Kidney epithelial cell (primary cell): ENCODE data around the gene GTPBP1. TPM values are rescaled to one million over a fixed set of nuclear protein-coding genes. Genes with fewer than 3 reads are reported as not detected.

Source experiments
- DNase-seq: peaks from one replicate; pipeline ENCODE4 v3.0.0-alpha.2; 2010; ENCODE audit warnings: low read depth
- H3K27me3 ChIP-seq: 2 replicates; pipeline ENCODE4 v1.6.0; 2011; ENCODE audit warnings: low read length; ENCODE audit not compliant: control insufficient read depth, insufficient read depth
- H3K36me3 ChIP-seq: 2 replicates; pipeline ENCODE4 v1.5.1; 2011; ENCODE audit warnings: low read length; ENCODE audit not compliant: control insufficient read depth, insufficient read depth
- H3K4me3 ChIP-seq: 2 replicates; pipeline ENCODE4 v1.5.1; 2011; ENCODE audit warnings: low read depth, mild to moderate bottlenecking, control low read depth, low read length
- total RNA-seq: library from RNA; depleted of rRNA; stranded (reverse); fragments of >200 nt; gene quantifications from 2 replicates; pipeline ENCODE4 v1.2.3, GENCODE V29; 2015
- TF ChIP-seq, protein P1 (sequence below): IDR thresholded peaks from 2 replicates; pipeline ENCODE4 v1.5.1; 2011; ENCODE audit warnings: mild to moderate bottlenecking, moderate library complexity, low read length, control low read depth, inconsistent platforms; ENCODE audit not compliant: insufficient read depth, poor library complexity, severe bottlenecking

Gene GTPBP1
- total RNA-seq, 1 donor from 2014 or later, result 33.0 TPM

DNA sequence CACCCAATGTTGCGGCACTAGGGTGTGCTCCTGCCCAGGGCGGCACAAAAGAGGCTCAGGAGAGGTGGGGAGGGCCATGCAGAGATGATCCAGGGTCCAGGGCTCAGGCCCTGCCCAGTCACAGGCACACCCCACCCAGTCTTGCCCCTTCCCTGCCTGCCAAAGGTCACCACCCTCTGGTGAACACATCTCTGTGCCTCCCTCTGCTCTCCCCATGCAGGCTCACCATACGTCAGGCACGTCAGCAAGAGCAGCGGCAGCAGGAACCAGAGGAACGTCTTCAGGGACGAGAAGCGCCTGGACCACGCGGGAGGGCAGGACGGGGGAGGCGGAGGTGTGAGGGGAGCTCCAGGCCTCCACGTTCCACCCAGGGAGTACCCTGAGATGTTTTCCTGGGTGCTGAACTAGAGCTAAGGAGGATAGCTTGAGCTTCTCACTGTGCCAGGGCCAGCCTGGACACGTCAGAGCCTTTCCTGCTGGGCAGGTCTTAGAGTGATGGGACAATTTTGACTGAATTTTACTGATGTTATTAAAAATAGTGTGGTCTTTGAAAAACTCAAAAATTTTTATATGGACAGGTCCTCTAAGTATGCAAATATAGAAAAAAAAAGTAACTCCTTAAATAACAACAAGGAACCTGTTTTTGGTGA lies 42.9 kb downstream of the GTPBP1 start:
- peaks cover 7% of the 10 kb centered on the region for H3K36me3 ChIP-seq
- no peaks in the 10 kb centered on the region for H3K27me3 ChIP-seq
- TF ChIP-seq, protein P1, sequence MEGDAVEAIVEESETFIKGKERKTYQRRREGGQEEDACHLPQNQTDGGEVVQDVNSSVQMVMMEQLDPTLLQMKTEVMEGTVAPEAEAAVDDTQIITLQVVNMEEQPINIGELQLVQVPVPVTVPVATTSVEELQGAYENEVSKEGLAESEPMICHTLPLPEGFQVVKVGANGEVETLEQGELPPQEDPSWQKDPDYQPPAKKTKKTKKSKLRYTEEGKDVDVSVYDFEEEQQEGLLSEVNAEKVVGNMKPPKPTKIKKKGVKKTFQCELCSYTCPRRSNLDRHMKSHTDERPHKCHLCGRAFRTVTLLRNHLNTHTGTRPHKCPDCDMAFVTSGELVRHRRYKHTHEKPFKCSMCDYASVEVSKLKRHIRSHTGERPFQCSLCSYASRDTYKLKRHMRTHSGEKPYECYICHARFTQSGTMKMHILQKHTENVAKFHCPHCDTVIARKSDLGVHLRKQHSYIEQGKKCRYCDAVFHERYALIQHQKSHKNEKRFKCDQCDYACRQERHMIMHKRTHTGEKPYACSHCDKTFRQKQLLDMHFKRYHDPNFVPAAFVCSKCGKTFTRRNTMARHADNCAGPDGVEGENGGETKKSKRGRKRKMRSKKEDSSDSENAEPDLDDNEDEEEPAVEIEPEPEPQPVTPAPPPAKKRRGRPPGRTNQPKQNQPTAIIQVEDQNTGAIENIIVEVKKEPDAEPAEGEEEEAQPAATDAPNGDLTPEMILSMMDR, result no peak
- H3K4me3 ChIP-seq, result no peak overlapping the region
- no peak for DNase-seq

DNA sequence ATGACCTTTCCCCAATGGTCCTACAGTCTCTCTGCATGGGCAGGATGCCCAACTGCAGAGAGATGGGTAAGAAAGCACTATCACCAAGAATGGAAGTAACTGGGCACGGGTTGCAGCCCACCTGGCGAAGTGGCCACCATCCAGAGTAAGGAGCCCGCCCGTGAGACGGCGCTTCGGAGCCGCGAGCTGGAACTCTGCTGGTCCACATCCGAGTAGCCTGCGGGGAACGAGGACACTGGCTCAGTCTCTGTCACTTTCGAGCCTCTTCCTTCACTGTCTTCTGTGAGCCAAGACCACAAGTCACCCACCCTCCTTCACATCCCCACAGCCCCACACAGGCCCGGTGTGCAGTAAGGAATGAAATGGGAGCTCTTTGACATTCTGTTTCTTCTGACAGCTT lies 44.4 kb downstream of the GTPBP1 start:
- peaks cover 7% of the 10 kb centered on the region for H3K36me3 ChIP-seq
- DNase-seq, result no peak
- no peaks in the 10 kb centered on the region for H3K27me3 ChIP-seq
- H3K4me3 ChIP-seq, result no peak overlapping the region
- TF ChIP-seq, protein P1, result no peak

DNA sequence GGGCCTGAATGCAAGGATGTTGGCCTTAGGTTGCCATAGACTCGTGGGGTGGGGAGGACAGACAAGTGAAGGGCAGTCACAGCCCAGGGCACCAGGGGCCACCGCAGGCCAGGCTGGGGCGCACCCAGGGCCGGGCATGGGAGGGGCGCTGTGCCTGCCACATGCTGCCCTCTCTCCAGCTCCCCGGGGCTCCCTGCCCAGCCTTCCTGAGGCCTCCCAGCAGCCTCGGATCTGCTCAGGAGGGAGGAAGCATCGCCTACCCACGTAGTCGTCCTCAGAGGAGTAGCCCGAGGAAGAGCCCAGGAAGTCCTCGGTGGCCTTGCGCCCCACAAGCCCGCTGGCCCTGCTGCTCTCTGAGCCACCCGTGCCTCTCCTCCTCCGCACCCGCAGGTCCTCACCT lies 44.9 kb downstream of the GTPBP1 start:
- no peak for DNase-seq
- Histone ChIP-seq H3K4me3 (no peak overlapping the region), H3K36me3 (peaks cover 7% of the 10 kb centered on the region), H3K27me3 (no peaks in the 10 kb centered on the region)
- TF ChIP-seq, protein P1, result no peak

DNA sequence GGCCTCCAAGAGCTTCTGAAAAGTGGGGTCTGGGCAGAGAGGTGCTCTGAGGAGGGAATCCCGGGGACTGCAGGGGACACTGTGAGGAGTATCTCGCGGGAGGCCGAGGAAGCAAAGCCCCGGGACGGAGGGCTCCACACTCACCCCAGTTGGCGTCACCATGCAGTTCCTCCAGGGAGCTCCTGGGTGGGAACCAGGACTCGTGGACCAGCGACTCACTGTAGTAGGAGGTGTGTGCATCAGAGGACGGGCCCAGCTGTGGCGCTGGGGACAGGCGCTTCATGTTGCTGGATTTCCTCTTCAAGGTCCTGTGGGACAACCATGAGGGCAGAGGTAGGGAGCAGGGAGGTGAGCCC lies 45.3 kb downstream of the GTPBP1 start:
- peaks cover 6% of the 10 kb centered on the region for H3K36me3 ChIP-seq
- TF ChIP-seq, protein P1, result no peak
- no peak overlapping the region for H3K4me3 ChIP-seq
- H3K27me3 ChIP-seq, result no peaks in the 10 kb centered on the region
- no peak for DNase-seq

DNA sequence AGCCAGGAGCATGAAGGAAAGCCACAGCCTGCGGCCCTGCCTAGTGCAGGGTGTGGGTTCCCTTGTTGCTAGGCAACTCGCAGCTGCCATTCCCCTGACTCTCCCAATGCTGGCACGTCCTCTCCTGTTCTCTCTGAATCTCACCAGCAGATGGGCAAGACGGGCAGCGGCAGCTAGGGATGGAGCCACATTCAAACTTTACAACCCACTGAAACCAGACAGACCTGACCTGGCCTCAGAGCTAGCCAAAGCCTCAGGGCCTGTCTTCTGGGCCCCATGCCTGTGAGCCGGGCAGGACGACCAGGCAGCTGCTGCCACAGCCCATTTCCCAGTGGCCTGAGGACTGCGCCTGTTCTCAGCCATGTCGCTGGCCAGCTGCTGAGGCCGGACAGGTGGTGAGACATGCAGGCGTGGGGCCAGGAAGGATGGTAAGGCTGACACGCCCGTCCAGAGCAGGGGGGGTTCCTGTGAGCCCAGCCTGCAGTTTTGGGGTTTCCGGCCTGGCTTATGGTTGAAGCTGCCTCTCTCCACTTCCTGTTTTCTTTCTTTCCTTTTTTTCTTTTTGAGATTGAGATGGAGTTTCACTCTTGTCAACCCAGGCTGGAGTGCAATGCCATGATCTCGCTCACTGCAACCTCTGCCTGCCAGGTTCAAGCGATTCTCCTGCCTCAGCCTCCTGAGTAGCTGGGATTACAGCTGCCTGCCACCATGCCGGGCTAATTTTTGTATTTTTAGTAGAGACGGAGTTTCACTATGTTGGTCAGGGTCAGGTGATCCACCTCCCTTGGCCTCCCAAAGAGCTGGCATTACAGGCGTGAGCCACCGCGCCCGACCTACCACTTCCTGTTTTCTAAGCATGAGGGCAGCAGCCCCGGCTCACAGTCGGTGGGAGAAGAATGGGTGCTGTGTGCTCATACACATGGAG lies 45.9 kb downstream of the GTPBP1 start:
- no peak overlapping the region for H3K4me3 ChIP-seq
- no peak for DNase-seq
- H3K36me3 ChIP-seq, result peaks cover 3% of the 10 kb centered on the region
- TF ChIP-seq, protein P1, result no peak
- no peaks in the 10 kb centered on the region for H3K27me3 ChIP-seq
